GM12892 (cell line): ENCODE measurements around the gene DENND5B.

ENCODE experiments used
- POLR2A ChIP-seq: IDR thresholded peaks from 2 replicates; pipeline ENCODE4 v1.6.1; 2011; ENCODE audit warnings: low read depth, low read length, control low read depth
- POLR2AphosphoS5 ChIP-seq: IDR thresholded peaks from 2 replicates; pipeline ENCODE4 v1.6.1; 2011; ENCODE audit warnings: low read depth, low read length, control low read depth
- TAF1 ChIP-seq: IDR thresholded peaks from 2 replicates; pipeline ENCODE4 v1.6.1; 2011; ENCODE audit warnings: low read depth, mild to moderate bottlenecking, control low read depth, low read length, borderline replicate concordance

DNA sequence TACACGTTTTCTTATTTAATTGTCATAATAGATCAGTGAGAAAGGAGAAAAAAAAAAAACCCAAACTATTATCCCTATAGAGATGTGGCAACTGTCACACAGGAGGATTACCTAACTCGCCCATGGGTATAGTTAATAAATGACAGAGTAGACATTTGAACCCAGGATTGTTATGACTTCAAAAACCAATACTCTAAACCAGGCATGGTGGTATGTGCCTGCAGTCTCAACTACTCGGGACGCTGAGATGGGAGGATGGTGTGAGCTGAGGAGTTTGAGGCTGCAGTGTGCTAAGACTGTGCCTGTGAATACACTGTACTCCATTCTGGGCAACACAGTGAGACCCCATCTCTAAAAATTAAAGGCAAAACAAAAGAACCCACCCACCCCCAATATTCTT, 114.5 kb downstream of the DENND5B start:
- TF ChIP-seq POLR2AphosphoS5 (no peak), POLR2A (no peak), TAF1 (no peak)
